ENCODE results near the gene CKMT2. TPM values are rescaled to one million over a fixed set of nuclear protein-coding genes. Genes with fewer than 3 reads are reported as not detected.

CKMT2 gene
- total RNA-seq, 1 donor from 2014 or later, result 1,824 TPM

DNA sequence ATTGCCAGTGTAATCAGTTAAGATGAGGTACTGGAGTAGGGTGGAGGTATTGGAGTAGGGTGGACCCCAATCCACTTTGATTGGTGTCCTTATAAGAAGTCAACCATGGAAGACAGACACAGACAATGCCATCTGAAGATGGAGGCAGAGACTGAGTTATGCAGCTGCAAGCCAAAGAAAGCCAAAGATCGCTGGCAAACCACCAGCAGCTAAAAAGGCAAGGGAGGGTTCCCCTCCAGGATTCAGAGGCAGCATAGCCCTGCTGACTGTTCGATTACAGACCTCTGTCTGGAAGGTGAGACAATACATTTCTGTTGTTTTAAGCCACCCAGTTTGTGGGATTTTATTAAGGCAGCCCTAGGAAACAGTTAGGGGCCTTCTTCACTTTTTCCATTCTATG is 30.5 kb upstream of the CKMT2 start:
- no peak for DNase-seq
- intact Hi-C loops (cut with micrococcal nuclease), result no loop called here

DNA sequence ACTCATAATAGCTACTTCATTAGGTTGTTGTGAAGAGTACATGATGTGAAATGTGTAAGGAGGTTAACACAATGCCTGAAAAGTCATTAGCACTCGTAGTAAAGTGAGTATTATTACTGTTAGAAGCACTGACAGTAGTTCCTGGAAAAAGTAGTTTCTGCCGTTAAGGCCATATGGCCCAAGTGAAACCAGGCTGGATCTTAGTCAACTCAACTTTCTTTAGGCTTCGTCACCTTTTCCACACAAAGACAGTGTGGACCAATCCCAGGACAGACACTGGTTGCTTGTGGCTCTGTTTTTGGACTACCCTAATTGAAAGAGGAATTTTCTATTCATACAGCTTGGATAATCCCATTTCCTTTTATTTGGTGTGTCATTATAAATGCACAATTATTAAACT is 29.4 kb upstream of the CKMT2 start:
- H3K36me3 ChIP-seq, result no peaks in the 10 kb centered on the region
- no peak for DNase-seq
- intact Hi-C loops (cut with micrococcal nuclease), result no loop called here

More for the DNA sequence above, 30.5 kb upstream of the CKMT2 start:
- H3K36me3 ChIP-seq, result no peaks in the 10 kb centered on the region
- H3K27me3 ChIP-seq (ENCODE audit: low read depth), result no peaks in the 10 kb centered on the region
- H3K4me3 ChIP-seq, result no peak overlapping the region
- TF ChIP-seq, protein P1, sequence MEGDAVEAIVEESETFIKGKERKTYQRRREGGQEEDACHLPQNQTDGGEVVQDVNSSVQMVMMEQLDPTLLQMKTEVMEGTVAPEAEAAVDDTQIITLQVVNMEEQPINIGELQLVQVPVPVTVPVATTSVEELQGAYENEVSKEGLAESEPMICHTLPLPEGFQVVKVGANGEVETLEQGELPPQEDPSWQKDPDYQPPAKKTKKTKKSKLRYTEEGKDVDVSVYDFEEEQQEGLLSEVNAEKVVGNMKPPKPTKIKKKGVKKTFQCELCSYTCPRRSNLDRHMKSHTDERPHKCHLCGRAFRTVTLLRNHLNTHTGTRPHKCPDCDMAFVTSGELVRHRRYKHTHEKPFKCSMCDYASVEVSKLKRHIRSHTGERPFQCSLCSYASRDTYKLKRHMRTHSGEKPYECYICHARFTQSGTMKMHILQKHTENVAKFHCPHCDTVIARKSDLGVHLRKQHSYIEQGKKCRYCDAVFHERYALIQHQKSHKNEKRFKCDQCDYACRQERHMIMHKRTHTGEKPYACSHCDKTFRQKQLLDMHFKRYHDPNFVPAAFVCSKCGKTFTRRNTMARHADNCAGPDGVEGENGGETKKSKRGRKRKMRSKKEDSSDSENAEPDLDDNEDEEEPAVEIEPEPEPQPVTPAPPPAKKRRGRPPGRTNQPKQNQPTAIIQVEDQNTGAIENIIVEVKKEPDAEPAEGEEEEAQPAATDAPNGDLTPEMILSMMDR (IDR thresholded peaks at IDR 0.05; ENCODE audit: borderline replicate concordance), result no peak
- peaks cover 6% of the 10 kb centered on the region for H3K4me1 ChIP-seq
- no peaks in the 10 kb centered on the region for H3K9me3 ChIP-seq (replicated peaks)
- no peak overlapping the region for H3K27ac ChIP-seq (replicated peaks)

DNA sequence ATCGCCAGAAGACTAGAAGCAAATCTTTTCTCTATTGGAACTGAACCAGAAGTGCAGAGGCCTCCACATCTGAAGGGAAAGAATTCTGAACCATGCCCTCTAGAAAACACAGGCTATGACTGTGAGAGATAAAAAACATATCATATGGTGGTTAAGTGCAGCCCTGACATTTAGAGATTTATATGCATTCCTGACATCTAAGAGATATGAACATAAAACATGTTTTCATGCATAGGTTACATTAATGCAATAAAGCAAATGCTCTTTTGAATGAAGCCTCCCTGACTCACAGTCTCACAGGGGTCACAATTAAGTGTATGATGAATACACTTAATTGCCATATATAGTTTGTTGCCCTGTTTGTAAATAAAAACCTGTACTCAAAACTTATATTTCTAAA is 28.9 kb upstream of the CKMT2 start:
- no peak for DNase-seq
- no peaks in the 10 kb centered on the region for H3K9me3 ChIP-seq (replicated peaks)
- intact Hi-C loops (cut with micrococcal nuclease), result no loop called here
- no peak overlapping the region for H3K27ac ChIP-seq (replicated peaks)
- H3K36me3 ChIP-seq, result no peaks in the 10 kb centered on the region
- TF ChIP-seq, protein P1 (IDR thresholded peaks at IDR 0.05; ENCODE audit: borderline replicate concordance), result no peak
- H3K27me3 ChIP-seq (ENCODE audit: low read depth), result no peaks in the 10 kb centered on the region
- H3K4me1 ChIP-seq, result peaks cover 3% of the 10 kb centered on the region
- no peak overlapping the region for H3K4me3 ChIP-seq

More for the DNA sequence above, 29.4 kb upstream of the CKMT2 start:
- H3K4me3 ChIP-seq, result no peak overlapping the region
- peaks cover 6% of the 10 kb centered on the region for H3K4me1 ChIP-seq
- TF ChIP-seq, protein P1 (IDR thresholded peaks at IDR 0.05; ENCODE audit: borderline replicate concordance), result no peak
- no peak overlapping the region for H3K27ac ChIP-seq (replicated peaks)
- H3K27me3 ChIP-seq (ENCODE audit: low read depth), result no peaks in the 10 kb centered on the region
- H3K9me3 ChIP-seq (replicated peaks), result no peaks in the 10 kb centered on the region

DNA sequence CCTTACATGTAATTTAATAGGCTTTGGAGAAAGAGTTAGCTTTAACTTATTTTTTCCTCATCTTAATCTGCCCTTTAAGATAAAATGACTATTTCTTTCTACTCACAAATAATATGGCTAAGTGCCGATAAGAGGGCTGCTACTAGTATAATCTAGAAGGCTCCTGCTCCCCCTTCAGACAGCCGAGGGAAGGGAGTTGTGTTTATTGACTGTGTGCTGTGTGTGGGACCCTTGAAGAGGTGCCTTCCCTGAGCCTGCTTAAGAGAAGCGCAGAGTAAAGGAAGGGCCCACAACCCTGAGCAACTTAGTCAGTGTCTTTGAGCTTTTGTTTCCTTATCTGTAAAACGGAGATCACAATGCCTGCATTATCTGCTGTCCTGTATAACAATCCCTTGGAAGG is 28.1 kb upstream of the CKMT2 start:
- Histone ChIP-seq H3K4me1 (peaks cover 3% of the 10 kb centered on the region), H3K4me3 (no peak overlapping the region), H3K9me3 (replicated peaks) (no peaks in the 10 kb centered on the region), H3K36me3 (no peaks in the 10 kb centered on the region), H3K27ac (replicated peaks) (no peak overlapping the region), H3K27me3 (ENCODE audit: low read depth) (no peaks in the 10 kb centered on the region)
- intact Hi-C loops (cut with micrococcal nuclease), result no loop called here
- TF ChIP-seq, protein P1 (IDR thresholded peaks at IDR 0.05; ENCODE audit: borderline replicate concordance), result no peak
- DNase-seq, result no peak

DNA sequence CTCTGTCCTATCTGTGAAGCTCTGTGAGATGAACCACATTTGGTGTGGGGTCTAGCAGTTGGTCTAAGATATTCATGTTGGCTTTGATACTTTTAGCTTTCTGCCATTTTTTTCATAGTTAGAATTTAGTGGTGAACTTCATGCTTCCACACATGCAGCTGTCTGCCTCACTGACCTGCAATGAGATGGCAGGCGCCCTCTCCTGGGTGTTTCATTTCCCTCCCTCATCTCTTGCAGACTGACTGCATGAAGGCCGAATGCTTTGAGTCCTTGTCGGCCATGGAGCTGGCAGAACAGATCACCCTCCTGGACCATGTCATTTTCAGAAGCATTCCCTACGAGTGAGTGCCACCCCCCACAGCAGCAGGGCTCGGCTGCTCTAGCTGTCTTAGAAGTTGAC is 26.1 kb upstream of the CKMT2 start:
- DNase-seq, result no peak
- intact Hi-C loops (cut with micrococcal nuclease), result no loop called here
- Histone ChIP-seq H3K4me1 (peaks cover 3% of the 10 kb centered on the region), H3K9me3 (replicated peaks) (no peaks in the 10 kb centered on the region), H3K27me3 (ENCODE audit: low read depth) (no peaks in the 10 kb centered on the region), H3K27ac (replicated peaks) (no peak overlapping the region), H3K4me3 (no peak overlapping the region), H3K36me3 (no peaks in the 10 kb centered on the region)
- TF ChIP-seq, protein P1 (IDR thresholded peaks at IDR 0.05; ENCODE audit: borderline replicate concordance), result no peak

DNA sequence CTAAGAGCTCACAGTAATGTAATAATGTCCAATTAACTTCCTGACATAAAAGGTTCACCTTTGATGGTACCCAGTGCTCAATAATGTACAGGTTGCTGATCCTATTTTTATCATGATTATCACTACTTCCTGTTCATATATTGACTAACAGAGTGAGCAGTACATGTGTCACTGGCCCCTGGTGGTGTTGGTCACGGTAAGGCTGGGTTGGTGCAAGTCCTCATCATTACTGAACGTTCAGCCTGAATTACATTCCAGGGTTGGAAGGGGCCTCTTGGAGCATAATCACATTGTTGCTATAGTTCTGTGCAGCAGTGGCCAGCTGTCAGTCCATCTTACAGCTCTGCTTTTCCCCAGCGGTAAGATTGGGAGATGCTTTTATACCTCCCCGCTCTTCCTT is 24.2 kb upstream of the CKMT2 start:
- intact Hi-C loops (cut with micrococcal nuclease), result no loop called here
- DNase-seq, result no peak
- no peak overlapping the region for H3K27ac ChIP-seq (replicated peaks)
- H3K27me3 ChIP-seq (ENCODE audit: low read depth), result no peaks in the 10 kb centered on the region
- H3K4me3 ChIP-seq, result no peak overlapping the region
- no peaks in the 10 kb centered on the region for H3K4me1 ChIP-seq
- no peaks in the 10 kb centered on the region for H3K36me3 ChIP-seq
- H3K9me3 ChIP-seq (replicated peaks), result no peaks in the 10 kb centered on the region
- TF ChIP-seq, protein P1 (IDR thresholded peaks at IDR 0.05; ENCODE audit: borderline replicate concordance), result no peak

Measured in left ventricle myocardium inferior (tissue), 1 donor.